ENCODE data around the gene SCYGR7.
"Not testable (repeated sequence)": the region's sequence is repeated elsewhere in the genome, so short reads cannot be mapped to it uniquely, and the experiment has no call there.

SCYGR7 gene, protein sequence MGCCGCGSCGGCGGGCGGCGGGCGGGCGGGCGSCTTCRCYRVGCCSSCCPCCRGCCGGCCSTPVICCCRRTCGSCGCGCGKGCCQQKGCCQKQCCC

DNA sequence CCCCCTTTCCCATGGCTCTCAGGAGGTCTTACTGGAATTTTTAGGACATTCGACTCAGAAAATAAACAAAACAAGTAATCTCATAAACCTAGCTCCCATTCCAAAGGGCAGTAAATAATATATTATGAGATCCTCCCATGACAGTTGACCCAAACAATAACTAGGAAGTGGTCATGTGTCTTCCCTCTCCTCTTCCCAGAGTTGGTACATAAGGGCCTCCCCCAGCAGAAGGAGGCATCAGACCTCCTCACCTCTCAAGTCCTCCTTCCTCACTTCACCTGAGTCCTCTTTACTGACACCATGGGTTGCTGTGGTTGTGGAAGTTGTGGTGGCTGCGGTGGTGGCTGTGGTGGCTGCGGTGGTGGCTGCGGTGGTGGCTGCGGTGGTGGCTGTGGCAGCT, at the start of gene SCYGR7:
Gene SCYGR7 (plus strand): TSS at position 301 of the 400 bp plus-strand sequence. CDS start 0 bp downstream, at position 301.
- in situ Hi-C loops (cut with HindIII; ENCODE audit: low sequenced_read_pairs): no loop called here

DNA sequence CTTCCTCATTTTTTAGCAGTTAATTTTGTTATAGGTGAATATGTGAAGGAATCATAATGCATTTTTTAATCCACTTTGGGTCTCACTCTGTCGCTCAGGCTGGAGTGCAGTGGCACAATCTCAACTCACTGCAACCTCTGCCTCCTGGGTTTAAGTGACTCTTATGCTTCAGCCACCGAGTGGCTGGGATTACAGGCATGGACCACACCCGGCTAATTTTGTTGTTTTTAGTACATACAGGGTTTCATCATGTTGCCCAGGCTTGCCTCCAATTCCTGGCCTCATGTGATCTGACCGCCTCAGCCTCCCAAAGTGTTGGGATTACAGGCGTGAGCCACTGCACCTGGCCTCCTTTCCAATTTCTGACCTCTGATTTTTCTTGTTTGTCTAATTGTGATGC, 43.9 kb upstream of the SCYGR7 start:
- in situ Hi-C loops (cut with HindIII; ENCODE audit: low sequenced_read_pairs): no loop called here

- in situ Hi-C loops (cut with HindIII; ENCODE audit: low sequenced_read_pairs): no loop called here
Measured at GRCh38 chr2:227687189-227687588, 40.9 kb upstream of the SCYGR7 start.

GRCh38 chr2:227696990-227697679, 31.0 kb upstream of the SCYGR7 start:
- in situ Hi-C loops (cut with HindIII; ENCODE audit: low sequenced_read_pairs): no loop called here

- in situ Hi-C loops (cut with HindIII; ENCODE audit: low sequenced_read_pairs): no loop called here
Measured at GRCh38 chr2:227701556-227701955, 26.6 kb upstream of the SCYGR7 start.

- in situ Hi-C loops (cut with HindIII; ENCODE audit: low sequenced_read_pairs): no loop called here
Measured at GRCh38 chr2:227703280-227703732, 24.8 kb upstream of the SCYGR7 start.

- in situ Hi-C loops (cut with HindIII; ENCODE audit: low sequenced_read_pairs): no loop called here
Measured at GRCh38 chr2:227703961-227704360, 24.2 kb upstream of the SCYGR7 start.

DNA sequence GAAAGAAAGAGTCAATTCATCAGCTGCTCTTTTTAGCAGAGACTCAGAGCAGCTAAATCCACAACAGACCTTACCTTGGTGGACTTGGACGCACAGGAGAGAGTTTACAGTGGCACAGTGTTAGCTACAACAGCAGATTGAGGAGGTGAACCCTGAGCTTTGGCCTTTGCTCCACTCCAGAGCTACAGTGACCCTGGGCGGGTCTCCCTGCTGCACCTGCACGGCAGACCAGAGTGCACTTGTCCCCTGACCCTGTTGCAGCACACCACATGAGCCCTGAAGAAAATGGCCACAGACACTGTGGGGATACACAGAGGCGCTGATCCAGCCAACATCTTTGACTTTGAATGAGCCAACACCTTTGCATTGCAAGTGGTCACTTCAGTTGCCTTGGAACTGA, 21.3 kb upstream of the SCYGR7 start:
- in situ Hi-C loops (cut with HindIII; ENCODE audit: low sequenced_read_pairs): no loop called here

- in situ Hi-C loops (cut with HindIII; ENCODE audit: low sequenced_read_pairs): no loop called here
Measured at GRCh38 chr2:227707390-227707789, 20.7 kb upstream of the SCYGR7 start.

- in situ Hi-C loops (cut with HindIII; ENCODE audit: low sequenced_read_pairs): no loop called here
Measured at GRCh38 chr2:227710986-227711385, 17.1 kb upstream of the SCYGR7 start.

DNA sequence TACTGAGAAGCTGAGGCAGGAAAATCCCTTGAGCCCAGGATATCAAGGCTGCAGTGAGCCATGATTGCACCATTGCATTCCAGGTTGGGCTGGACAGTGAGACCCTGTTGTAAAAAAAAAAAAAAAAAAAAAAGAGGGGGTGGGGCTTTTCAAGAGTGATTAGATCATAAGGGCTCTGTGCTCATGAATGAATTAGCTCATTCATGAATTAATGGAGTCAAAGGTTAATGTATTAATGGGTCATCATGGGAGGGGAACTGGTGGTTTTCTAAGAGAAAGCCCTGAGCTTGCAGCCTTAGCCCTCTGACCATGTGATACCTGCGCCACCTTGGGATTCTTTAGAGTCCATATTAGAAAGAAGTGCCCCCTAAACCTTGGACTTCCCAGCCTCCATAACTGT, 14.8 kb upstream of the SCYGR7 start:
- in situ Hi-C loops (cut with HindIII; ENCODE audit: low sequenced_read_pairs): no loop called here

- in situ Hi-C loops (cut with HindIII; ENCODE audit: low sequenced_read_pairs): loop anchor here (5.0 kb wide), 1 partner anchor 104 kb away; the partner anchor contains the start of gene SCYGR3
Measured at GRCh38 chr2:227716501-227716900, 11.6 kb upstream of the SCYGR7 start.

DNA sequence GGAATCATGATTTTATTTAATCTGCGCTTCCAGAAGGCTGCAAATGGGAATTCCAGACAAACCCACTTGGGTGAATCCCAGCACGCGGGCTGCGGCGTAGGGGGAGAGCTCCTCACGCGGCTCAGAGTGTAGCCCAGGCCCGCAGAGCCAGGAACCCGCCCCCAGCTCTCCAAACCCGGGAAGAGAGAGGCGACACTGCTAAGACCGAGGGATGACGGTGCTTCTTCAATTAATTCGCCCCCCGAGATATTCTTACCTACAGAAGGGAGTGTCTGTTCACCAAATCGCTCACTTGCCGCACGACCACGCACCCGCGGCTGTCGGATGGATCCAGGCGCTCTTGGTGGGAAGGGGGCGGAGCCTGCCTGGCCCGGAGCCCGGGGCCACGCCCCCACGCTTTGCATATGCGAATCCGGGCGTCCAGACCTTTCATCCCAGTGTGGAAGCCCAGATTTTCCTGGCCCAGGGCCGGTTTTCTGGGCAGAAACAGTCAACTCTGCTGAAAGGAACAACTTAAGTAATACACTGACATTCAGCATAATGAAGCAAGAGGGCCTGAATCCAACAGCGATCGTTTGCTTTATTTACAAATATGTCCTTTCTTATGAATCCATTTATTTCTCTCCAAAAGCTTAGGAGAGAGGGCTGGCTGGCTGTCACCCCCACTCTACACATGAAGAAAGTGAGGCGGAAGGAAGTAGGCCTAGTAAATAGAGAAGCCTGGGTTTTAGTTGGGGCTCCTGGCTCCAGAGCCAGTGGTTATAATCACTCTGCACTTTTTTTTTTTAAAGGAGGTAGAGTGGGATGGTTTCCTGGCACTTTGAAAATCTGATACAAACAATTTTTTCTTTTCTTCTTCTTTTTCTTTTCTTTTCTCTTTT, 10.2 kb upstream of the SCYGR7 start, which contains the start of gene SLC19A3:
Gene SLC19A3 (minus strand): TSS at position 342 of the 881 bp plus-strand sequence. CDS start 15,710 bp downstream, outside the sequence.
- in situ Hi-C loops (cut with HindIII; ENCODE audit: low sequenced_read_pairs): loop anchor here (5.0 kb wide), 1 partner anchor 106 kb away; the partner anchor contains the start of gene SCYGR3

DNA sequence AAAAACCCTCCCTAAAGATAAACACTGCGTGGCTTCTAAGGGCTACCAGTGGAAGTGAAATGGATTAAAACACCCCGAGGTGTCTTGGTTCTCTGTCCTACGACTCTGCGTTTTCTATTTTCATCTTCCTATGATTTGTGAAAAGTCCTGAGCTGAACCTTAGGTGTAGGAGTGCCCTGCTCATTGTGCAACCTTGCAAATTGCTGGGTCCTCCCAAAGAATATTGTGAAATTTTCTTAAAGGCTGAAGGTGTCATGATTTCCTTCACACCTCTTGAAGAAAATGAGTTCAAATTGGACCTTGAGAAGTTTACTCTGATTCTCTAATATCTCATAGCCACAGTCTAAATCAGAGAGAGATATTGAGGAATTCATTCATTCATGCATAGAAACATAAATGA, 8.5 kb upstream of the SCYGR7 start:
- in situ Hi-C loops (cut with HindIII; ENCODE audit: low sequenced_read_pairs): loop anchor here (5.0 kb wide), 1 partner anchor 107 kb away; the partner anchor contains the start of gene SCYGR3

DNA sequence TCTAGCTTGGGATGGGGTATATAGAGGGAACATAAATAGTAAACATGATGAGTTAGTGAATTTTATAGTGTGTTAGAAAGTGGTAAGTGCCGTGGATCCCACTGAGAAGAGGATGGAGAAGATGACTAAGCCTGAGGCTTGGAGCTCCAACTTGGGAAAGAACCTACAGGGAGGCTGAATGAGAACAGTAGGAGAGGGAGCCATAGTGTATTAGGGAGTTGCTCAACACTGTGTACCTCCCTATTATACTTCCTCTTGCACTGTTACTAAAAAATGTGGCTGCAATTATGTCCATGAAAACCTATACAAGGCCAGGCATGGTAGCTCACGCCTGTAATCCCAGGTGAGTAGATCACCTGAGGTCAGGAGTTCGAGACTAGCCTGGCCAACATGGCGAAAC, 7.5 kb upstream of the SCYGR7 start:
- in situ Hi-C loops (cut with HindIII; ENCODE audit: low sequenced_read_pairs): no loop called here

- in situ Hi-C loops (cut with HindIII; ENCODE audit: low sequenced_read_pairs): not testable (repeated sequence)
Measured at GRCh38 chr2:227722821-227723220, 5.3 kb upstream of the SCYGR7 start.

DNA sequence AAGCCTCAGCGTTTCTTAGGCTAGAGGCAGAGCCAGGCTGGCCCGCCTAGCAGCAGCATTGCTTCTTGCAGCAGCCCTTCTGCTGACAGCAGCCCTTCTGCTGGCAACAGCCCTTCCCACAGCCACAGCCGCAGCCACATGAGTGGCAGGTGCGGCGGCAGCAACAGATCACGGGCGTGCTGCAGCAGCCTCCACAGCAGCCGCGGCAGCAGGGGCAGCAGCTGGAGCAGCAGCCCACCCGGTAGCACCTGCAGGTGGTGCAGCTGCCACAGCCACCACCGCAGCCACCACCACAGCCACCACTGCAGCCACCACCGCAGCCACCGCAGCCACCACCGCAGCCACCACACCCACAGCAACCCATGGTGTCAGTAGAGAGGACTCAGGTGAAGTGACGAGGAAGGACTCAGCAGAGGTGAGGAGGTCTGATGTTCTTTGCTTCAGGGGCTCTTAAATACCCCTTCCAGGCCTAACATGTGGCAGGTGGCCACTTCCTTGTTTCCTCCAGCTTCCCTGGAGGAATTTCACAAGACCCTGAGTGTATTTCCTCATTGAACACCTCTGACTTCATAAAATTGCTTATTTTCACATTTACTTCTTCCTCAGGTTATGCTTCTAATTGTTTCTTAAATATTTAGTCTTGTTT, 3.6 kb upstream of the SCYGR7 start, which contains the start of gene SCYGR6:
Gene SCYGR6 (minus strand): TSS at position 364 of the 646 bp plus-strand sequence. CDS start 0 bp downstream, at position 364.
- in situ Hi-C loops (cut with HindIII; ENCODE audit: low sequenced_read_pairs): no loop called here

- in situ Hi-C loops (cut with HindIII; ENCODE audit: low sequenced_read_pairs): loop anchor here (5.0 kb wide), 1 partner anchor 43 kb away; no protein-coding TSS in a partner anchor
Measured at GRCh38 chr2:227739351-227739750, 11.2 kb downstream of the SCYGR7 start.

DNA sequence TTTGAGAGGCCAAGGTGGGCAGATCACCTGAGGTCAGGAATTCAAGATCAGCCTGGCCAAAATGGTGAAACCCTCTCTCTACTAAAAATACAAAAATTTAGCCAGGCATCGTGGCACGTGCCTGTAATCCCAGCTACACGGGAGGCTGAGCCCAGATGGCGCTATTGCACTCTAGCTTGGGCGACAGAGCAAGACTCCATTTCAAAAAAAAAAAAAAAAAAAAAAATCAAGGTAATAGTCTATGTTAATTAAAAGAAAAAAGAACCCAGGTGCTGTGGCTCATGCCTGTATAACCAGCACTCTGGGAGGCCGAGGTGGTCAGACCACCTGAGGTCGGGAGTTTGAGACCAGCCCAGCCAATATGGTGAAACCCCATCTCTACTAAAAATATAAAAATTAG, 12.6 kb downstream of the SCYGR7 start:
- in situ Hi-C loops (cut with HindIII; ENCODE audit: low sequenced_read_pairs): not testable (repeated sequence)

DNA sequence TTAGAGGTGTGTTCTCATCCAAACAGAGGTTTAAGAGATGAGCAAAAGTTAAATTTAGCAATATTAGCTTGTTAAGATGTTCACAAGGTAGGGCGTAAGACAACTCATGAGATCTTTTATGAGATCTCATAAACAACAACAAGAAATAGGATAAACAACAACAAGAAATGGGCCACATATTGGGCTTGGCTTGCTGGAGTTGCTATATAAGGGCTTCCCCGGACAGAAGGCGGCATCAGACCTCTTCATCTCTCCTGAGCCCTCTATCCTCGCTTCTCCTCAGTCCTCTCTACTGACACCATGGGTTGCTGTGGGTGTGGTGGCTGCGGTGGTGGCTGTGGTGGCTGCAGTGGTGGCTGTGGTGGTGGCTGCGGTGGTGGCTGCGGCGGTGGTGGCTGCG, 17.5 kb downstream of the SCYGR7 start, which contains the start of gene SCYGR8:
Gene SCYGR8 (plus strand): TSS at position 301 of the 400 bp plus-strand sequence. CDS start 0 bp downstream, at position 301.
- in situ Hi-C loops (cut with HindIII; ENCODE audit: low sequenced_read_pairs): no loop called here
